GM12873 (cell line): Measurements from ENCODE around the gene KLF16.

Source experiments
- TF ChIP-seq, protein P1 (sequence below): IDR thresholded peaks from 2 replicates; pipeline ENCODE4 v1.5.1; 2012; ENCODE audit warnings: low read depth, mild to moderate bottlenecking, moderate library complexity, low read length, control low read depth; ENCODE audit not compliant: insufficient read depth; ENCODE audit errors: missing control alignments

KLF16 gene

DNA sequence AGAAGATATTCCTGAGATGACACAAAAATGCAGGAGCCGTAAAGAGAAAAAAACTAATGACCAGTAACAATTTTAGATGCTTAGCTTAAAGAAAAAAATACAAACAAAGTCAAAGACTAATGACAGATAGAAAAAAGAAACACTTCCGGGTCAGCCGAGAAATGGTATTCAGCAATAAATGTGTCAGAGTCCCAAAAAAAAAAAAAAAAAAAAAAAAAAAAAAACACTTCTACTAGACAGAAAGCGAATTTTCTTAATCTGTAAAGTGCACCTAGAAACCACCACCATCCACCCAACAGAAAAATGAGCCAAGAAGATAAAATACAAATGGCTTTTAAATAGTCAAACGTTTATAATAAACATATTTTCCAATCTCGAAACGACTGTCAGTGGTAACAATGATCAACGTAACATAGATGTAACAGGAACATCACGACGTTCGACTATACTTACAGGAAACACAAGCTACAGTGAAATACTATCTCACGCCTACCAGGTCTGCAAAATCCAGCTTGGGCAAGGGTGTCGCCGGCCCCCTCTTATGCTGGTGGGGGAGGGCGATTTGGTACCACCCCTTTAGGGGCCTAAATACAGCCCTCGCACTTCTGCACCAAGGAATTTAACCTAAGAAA, 11.3 kb upstream of the KLF16 start:
- TF ChIP-seq, protein P1, sequence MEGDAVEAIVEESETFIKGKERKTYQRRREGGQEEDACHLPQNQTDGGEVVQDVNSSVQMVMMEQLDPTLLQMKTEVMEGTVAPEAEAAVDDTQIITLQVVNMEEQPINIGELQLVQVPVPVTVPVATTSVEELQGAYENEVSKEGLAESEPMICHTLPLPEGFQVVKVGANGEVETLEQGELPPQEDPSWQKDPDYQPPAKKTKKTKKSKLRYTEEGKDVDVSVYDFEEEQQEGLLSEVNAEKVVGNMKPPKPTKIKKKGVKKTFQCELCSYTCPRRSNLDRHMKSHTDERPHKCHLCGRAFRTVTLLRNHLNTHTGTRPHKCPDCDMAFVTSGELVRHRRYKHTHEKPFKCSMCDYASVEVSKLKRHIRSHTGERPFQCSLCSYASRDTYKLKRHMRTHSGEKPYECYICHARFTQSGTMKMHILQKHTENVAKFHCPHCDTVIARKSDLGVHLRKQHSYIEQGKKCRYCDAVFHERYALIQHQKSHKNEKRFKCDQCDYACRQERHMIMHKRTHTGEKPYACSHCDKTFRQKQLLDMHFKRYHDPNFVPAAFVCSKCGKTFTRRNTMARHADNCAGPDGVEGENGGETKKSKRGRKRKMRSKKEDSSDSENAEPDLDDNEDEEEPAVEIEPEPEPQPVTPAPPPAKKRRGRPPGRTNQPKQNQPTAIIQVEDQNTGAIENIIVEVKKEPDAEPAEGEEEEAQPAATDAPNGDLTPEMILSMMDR, result no peak

DNA sequence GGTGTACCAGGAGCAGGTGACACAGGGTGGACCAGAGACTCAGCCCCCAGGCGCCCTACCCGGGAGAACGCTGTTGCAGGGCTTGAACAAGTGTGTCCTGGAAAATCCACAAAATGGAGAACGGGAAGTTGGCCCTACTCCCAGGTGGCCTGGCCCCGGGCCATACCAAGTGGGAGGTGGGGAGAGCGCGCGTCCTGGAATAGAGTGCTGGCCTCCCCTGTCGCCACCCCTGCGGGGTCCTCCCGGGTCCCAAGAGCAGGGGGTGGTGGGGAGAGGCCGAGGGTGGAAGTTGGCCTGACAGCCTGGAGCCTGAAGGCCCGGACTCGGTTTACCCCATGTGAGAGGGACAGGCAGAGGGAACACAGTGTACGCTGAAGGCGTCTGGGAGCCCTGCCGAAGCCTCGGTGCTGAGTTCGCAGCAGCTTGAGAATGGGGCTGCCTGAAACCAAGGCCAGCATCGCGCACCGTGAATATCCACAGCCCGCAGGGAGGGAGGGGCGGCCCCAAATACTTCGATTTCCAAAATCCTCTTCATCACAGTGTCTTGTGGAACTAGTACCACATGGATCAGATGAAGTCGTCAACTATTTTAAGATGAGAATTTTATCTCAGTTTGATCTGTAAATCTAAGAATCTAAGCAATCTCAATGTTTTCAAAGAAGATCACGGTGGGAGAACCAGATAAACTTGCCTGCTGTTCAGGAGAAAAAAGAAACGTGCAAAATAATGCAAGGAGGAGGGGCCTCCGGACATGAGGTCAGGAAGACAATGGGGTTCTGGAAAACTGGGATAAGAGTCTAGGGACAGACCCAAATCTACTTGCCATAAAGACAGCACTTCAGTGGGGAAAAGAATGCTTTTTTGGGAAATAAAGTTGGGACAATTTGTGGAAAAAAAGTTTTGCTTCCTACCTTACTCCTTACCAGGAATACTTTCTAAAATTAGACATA, 10.4 kb upstream of the KLF16 start:
- TF ChIP-seq, protein P1, result no peak

DNA sequence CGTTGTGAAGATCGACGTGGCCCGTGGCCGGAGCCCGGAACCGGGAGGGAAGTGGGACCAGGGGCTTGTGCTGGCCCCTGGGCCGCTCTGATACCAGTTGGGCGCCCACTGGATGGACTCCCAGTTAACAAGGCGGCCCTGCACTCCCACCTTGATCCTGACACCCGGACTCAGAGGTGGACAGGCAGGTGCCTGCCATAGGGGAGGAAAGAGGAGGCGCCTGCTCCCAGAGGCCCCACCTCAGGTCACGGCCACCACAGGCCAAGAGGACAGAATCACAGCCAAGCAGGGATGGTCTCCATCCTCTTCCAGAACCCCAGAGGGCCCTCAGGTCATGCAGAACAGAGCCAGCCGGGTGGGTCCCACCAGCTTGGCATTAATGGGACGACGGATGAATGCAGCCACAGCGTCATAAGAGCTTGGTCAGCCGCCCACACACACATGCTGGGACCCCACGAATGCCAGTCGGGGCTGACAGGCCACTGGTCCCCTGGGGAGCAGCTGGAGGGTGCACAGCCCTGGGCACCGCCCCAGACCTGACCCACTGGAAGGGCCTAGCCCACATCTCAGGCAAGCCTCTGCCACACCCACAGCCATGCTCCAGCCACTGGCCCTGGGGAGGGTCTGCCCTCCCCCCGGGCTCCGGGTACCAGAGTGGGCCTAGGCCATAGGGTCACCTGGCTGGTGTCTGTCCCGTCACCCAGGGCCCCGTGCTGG, 9.6 kb upstream of the KLF16 start:
- TF ChIP-seq, protein P1, result no peak

DNA sequence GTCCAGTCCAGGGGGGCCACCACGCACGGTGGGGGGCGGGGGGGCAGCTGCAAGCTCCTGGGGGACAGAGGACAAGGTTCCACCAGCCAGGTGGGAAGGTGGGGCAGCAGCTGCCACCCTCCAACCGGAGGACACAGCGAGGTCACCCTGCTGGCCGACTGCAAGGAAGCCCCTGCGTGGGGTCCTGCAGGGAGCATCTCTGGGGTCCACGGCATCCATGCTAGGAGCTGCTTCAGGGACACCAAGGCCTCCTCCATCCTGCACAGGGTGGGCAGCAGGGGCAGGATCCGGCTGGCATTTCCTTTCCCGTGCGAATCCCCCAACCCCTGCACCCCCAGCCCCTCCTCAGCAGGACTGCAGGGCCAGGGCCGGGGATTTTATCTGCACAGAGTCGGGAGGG, 8.3 kb upstream of the KLF16 start:
- TF ChIP-seq, protein P1, result no peak

DNA sequence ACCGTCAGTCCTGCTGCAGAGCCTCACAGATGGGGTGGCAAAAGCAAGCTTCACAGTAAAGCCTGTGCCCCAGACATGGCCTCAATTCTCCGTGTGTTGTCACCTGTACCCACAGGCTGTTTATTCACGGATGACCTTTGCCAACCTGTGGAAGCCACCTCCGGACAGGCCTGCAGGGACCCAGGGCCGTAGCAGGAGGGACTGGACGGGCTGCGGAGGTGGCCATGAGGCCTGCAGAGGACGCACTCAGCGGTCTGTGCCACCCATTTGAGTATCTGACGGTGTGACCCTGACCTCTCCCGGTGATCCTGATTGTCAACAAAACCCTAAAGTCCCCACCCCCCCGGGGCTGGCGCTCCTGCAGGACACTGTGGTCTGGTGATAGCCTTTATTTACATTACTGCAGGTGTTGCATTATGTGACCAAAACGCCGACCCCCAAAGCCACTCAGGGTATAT, 7.8 kb upstream of the KLF16 start:
- TF ChIP-seq, protein P1, result no peak

DNA sequence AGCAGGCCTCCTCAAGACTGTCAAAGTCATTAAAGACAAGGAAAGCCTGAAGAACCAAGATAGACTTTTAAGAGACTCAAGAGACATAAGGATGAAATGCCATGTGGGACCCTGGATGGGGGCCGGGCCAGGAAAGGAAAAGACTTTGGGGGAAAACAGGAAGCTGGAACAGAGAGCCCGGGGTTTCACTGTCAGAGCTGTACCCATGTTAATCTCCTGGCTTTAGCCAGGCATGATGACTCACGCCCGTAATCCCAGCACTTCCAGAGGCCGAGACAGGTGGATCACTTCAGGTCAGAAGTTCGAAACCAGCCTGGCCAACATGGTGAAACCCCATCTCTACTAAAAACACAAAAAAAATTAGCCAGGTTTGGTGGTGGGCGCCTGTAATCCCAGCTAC, 5.6 kb upstream of the KLF16 start:
- TF ChIP-seq, protein P1, result no peak

DNA sequence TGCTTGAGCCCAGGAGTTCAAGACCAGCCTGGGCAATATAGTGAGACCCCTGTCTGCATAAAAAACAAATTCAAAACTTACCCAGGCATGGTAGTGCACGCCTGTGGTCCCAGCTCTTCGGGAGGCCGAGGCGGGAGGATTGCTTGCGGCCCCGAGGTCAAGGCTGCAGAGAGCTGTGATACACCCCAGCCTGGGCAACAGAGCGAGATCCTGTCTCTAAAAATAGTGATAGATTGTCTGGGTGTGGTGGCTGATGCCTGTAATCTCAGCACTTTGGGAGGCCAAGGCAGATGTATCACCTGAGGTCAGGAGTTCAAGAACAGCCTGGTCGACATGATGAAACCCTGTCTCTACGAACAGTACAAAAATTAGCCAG, 4.0 kb upstream of the KLF16 start:
- TF ChIP-seq, protein P1, result no peak
